ENCODE results near the gene ECSIT.
A peak's percentile ranks its signal among the peaks of the same experiment; 100 is the strongest.

Gene ECSIT

DNA sequence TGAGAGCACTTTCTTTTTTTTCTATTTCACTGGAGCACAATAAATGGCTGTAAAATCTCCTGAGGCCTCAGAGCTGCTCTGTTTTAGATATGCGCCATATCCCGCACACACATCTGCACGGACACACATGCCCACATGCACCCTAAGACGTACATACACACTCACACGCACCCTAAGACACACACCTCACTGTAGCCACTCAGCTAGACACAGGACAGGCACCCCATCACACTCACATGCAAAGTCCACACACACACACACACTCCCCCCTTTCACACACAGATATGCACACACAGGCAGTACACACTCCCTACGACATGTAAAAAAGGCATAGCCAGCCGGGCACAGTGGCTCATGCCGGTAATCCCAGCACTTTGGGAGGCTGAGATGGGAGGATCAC is 21.3 kb upstream of the ECSIT start:
- no peak for DNase-seq (ENCODE audit: low read depth in 3 of 3)

DNA sequence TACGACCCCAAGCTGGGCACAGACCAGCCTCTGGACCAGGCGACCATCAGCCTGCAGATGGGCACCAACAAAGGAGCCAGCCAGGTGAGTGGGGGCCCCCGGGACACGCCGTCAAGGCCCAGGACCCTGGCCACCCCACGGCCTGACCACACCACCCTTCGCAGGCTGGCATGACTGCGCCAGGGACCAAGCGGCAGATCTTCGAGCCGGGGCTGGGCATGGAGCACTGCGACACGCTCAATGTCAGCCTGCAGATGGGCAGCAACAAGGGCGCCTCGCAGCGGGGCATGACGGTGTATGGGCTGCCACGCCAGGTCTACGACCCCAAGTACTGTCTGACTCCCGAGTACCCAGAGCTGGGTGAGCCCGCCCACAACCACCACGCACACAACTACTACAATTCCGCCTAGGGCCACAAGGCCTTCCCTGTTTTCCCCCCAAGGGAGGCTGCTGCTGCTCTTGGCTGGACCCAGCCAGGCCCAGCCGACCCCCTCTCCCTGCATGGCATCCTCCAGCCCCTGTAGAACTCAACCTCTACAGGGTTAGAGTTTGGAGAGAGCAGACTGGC is 20.5 kb upstream of the ECSIT start:
- no peak for DNase-seq (ENCODE audit: low read depth in 3 of 3)

DNA sequence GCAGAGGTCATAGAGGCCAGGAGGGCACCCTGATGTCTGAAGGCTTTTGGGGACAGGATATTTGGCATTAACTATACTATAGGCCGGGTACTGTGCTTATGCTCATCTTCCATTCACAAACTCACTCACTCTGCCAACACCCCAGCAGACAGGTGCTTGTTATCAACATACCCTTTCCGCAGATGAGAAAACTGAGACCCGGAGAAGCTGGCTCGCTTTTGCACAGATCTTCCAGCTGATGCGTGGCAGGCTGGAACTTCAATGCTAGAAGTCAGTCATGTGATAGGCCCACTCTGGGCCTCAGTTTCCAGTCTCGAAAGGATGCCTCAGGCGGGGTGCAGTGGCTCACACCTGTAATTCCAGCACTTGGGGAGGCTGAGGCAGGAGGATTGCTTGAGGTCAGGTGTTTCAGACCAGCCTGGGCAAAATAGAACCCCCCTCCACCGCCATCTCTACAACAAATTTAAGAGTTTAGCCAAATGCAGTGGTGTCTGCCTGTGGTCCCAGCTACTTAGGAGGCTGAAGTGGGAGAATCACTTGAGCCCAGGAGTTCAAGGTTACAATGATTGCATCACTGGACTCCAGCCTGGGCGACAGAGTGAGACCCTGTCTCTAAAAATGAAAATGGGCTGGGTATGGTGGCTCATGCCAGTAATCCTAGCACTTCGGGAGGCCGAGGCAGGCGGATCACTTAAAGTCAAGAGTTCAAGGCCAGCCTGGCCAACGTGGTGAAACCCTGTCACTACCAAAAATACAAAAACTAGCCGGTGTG is 19.2 kb upstream of the ECSIT start:
- DNase-seq (ENCODE audit: low read depth in 3 of 3) = no peak

DNA sequence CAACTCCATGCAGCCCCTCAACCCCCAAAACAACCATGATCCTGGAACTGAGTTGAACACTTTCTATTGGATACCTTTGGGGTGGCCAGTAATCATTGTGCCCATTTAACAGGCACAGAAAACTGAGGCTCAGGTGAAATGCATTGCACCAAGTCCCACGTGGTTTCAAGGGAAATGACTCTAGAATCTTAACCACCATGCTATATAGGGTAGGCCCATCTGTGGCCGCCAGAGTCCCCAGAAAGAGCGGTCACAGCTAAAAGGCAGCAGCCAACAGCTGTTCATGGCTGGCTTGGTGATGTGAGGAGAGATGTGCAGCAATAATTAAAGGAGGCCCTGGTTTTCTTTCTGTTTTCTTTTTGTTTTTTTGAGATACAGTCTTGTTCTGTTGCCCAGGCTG is 12.3 kb upstream of the ECSIT start:
- DNase-seq (ENCODE audit: low read depth in 3 of 3) = no peak

DNA sequence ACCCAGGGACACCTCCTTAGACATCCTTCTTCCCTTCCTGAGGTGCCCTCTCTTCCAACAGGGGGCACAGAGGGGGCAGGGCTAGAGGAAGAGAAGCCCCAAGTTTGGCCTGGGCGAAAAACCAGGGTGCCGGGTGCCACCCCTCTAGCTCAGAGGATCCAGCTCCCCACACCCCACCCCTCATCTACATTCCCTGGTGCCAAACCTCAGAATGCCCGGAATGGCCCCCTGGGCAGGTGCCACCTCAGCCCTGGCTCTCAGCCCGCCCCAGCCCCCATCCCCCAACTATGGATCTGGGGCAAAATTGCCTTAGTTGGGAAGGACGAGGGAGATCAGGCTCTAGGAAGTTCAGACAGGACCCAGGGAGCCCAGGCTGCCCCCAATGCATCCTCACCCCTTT is 11.7 kb upstream of the ECSIT start:
- no peak for DNase-seq (ENCODE audit: low read depth in 3 of 3)

DNA sequence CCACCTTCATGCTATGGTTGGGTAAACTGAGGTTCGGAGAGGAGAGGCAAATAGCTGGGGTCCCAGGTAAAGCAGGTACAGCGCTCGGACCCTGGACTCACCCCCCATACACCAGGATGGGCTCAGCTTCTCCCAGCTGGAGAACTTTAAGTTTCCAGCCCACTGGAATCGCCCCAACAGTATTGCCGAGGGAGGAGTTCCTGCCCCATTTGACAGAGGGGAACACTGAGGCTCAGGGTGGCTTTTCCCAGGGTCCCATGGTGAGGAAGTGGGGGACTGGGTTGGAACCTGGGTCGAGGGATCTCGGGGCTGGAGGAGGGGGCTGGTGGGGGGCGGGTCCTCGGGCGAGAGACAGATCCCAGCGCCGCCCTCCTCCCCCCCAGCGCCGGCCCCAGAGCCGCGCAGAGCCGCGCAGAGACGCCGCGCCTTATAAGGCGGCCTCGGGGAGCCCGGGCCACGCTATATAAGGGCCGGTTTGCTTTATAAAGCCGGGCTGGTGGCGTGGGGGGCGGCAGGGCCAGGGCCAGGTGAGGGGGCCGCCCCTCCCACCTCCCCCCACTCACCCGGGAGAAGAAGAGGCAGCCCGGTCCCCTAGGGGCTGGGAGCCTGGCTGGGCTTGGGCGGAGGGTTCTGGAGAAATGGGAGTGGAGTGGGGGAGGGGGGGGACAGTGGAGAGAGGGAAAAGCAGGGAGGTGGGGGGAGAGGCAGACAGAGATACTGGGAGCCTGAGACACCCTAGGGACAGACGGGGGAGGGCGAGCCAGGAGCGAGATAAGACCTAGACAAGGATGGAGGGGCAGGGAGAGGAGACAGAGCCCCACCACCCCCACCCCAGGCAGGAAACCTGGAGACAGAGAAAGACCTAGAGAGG is 10.8 kb upstream of the ECSIT start:
- DNase-seq (ENCODE audit: low read depth in 3 of 3) = no peak

DNA sequence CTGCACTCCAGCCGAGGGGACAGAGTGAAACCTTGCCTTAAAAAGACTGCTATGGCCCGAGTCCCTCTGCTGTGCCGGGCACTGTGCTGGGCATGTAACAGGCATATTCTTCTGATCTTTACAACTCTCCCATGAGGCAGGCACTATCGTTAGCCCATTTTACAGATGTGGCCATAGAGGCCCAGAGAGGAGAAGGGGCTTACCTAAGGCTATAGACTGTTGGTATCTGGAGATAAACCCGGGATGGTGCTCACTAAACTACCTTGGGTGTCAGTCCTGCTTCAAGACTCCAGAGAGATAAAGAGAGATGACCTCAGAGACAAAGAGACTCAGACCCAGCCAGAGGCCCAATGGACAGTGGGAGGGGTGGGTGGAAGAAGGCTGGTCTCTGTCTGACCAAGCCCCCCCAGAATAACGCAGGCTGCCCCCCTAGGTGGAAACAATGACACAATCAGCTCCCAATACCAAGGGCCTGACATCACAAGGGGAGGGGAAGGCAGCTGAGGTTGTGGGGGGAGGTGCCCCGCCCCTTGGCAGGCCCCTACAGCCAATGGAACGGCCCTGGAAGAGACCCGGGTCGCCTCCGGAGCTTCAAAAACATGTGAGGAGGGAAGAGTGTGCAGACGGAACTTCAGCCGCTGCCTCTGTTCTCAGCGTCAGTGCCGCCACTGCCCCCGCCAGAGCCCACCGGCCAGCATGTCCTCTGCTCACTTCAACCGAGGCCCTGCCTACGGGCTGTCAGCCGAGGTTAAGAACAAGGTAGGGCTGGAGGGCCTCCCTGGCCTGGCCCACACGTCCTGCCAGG is 9.5 kb upstream of the ECSIT start, which contains the start of gene CNN1:
TSS of gene CNN1 (plus strand) at position 620 of the 805 bp plus-strand sequence. CDS start at position 697, 77 bp downstream.
- DNase-seq (ENCODE audit: low read depth in 3 of 3) = no peak

DNA sequence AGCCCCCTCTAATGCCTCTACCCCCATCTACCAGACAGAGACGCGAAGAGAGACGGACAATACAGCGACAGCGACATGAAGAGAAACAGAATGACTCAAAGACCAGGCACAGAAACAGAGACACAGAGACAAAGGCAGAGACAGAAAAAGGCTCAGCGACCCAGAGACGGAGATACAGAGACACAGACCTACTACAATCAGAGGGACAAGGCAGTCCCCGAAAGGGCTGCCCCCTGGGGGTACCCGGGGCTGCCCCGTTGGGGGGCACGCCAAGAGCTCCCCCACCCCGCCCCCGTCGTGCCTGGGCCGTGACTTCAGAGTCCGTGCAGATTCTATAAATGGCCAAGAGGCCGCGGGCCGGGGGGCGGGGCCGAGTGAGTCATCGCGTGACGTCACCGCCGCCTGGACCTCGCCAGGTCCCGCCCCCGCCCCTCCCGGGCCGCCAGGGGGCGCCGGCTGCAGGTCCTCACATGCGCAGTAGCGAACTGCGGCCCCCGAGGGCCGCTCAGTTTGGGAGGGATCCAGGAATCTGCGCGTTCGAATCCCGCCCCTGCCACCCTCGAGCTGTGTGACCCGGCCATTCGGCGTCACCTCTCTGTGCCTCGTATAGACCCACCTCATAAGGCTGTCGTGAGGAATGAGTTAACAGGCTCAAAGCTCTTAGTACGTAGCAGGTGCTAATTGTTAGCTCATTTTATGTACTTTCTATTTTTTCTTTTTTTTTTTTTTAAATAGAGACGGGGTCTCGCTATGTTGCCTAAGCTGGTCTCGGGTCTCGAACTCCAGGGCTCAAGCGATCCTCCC is 7.1 kb upstream of the ECSIT start:
- peak; percentile 79 to 84 (median 84) for DNase-seq (ENCODE audit: low read depth in 3 of 3)

DNA sequence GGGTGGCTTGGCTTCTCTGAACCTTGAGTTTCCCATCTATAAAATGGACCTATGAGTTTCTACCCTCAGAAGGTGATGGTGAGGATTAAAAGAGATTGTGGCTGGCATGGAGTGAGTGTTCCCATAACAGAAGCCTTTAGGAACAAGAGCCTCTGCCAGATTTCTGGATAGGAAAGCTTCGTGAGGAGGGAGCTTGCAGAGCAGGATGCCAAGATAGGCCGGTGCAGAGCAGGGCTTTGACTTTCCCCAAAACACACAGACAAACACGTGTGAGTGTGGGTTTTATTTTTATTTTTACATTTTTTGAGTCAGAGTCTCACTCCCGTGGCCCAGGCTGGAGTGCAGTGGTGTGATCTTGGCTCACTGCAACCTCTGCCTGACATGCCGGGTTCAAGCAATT is 6.0 kb upstream of the ECSIT start:
- no peak for DNase-seq (ENCODE audit: low read depth in 3 of 3)

DNA sequence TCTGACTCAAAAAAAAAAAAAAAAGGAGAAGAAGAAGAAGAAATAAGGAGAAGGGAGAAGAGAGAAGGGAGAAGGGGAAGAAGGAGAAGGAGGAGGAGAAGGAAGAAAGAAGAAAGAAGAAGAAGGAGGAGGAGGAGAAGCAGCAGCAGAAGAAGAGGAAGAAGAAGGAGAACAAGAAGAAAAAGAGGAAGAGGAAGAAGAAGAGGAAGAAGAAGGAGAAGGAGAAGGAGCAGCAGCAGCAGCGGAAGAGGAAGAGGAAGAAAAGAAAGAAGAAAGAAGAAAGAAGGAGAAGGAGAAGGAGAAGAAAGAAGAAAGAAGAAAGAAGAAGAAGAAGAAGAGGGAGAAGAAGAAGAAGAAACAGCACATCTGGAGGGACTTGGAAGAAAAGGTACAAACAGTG is 5.6 kb upstream of the ECSIT start:
- no peak for DNase-seq (ENCODE audit: low read depth in 3 of 3)

DNA sequence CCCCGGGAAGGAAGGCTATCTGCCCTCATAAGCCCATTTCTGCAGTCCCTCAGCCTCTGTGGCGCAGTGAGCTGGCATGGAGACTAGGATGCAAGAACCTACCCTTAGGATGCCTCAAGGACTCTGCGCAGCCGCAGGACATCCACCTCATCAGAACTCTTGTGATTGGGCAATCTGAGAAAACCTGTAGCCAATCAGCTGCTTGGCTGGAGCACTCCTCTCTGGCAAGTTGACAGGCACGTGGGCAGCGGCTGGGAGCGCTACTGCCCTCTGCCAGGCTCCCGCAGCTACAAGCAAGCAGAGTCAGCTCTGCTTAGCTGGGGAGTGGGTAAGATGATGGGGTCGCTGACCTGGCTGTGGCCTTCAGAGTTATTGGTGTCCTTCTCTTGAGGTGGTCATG is 1.5 kb upstream of the ECSIT start:
- DNase-seq (ENCODE audit: low read depth in 3 of 3) = peak; percentile 31 to 54 (median 41)

DNA sequence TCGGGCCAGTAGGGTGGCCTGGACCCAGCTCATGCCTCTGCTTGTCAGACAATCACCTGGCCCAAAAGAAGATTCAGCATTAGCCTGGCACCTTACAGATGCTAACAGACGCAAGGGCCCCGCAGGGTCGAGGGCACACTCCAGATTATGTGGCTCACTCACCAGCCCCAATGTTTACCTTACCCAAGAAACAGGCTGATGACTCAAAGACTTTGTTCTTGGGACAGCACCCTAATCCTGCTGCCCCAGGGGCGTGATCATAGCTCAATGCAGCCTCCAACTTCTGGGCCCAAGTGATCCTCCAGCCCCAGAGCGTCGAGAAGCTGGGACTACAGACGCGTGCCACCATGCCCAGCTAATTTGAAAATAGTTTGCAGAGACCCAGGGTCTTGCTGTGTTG is 9.8 kb downstream of the ECSIT start:
- DNase-seq (ENCODE audit: low read depth in 3 of 3) = no peak

DNA sequence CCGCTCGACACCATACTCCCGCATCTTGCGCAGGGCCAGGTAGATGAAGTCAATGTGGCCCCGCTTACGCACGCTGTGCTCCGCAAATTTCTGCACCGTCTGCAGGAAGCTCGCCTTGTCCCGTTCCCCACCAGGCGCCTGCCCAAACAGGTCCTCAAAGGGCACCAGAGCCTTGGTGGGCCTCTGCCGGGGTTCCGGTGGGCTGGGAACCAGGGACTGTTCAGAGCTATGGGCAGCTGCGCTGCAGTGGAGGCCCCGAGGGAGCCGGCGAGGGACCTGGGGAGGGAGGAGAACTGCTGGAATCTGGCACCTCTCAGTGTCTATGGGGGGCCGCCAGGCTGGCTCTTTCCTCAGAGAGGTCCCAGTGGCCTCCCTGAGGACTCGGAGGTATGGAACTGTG is 15.0 kb downstream of the ECSIT start:
- DNase-seq (ENCODE audit: low read depth in 3 of 3) = no peak

DNA sequence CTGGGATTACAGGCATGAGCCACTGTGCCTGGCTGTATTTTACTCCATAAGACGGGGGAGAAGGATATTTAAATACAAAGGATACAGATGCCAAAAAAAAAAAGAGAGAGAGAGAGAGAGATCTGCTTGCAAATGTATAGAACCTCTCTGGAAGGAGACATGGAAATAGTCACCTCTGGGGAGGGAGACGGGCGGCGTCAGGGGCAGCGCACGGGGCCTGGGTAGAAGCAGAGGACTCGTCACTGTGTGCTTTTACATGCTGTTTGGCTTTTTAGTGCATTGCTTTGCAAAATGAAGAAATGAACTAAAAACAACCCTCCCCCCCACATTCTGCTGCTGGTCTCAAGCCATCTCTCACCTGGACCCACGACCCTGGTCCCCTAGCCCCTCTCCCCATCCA is 18.5 kb downstream of the ECSIT start:
- DNase-seq (ENCODE audit: low read depth in 3 of 3) = no peak

DNA sequence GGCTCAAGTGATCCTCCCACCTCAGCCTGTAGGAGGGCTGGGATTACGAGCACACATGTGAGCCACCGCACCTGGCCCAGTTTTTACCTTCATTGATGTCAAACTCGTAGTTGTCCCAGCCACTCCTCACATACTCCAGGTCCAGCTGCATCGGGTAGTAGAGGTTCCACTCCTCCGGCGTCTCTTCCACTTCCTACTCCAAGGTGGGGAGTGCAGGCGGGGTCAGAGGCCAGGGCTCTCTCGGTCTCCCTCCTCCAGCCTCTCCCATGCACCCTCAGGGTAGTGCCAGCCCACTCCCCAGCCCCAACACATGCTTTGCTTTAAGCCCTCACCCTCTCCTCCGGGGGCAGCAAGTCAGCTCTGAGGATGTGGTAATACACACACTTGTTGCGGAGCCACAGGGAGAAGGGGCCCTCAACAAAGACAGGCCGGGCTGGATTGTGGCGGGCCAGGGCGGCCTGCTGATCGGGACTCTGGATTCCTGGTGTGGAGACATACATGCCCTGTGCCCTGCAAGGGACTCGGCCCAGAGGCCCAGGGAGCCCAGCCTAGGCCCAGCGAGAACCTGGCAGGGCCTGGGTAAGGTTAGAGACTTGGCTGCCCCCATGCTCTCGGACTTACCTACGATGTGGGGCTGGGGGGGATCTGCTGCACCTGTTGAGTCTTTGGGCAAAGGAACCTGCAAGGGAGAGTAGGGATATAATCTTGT is 21.4 kb downstream of the ECSIT start:
- no peak for DNase-seq (ENCODE audit: low read depth in 3 of 3)

DNA sequence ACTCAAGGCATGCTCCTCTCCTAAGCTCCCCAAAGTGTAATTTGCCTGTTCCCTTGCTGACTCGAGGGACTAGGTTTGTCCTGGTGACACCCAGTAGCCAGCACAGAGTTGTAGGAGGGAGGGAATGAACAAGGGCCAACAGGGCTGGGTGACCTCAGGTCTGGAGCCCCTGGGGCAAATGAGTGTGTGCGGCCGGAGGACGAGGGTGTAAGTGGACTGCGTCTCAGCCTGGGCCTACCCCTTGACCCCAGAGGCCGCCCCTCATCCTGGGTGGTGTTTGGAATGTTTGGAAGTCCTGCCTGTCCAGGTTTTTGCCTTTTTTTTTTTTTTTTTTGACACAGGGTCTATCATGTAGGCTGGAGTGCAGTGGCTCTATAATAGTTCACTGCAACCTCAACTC is 22.0 kb downstream of the ECSIT start:
- DNase-seq (ENCODE audit: low read depth in 3 of 3) = no peak

DNA sequence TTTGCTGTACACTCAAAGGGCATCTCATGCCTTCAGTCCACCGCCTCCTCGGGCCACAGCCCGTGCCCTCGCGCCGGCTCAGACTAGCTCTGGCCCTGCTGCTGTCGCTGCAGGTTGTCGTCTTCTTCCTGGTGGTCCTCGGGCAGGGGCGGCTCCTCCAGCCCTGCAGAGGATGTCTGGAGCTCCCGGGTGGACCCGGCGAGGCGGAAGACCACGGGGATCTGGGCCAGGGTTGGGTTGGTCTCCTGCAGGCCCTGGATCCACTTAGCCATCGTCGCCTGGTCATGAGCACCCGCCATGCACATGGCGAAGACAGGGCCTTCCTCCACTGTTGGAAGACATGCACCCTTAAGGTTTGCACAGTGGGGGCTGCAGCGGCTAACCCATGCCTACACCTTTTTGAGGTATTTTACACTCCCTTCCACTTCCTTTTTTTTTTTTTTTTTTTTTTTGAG is 22.8 kb downstream of the ECSIT start:
- no peak for DNase-seq (ENCODE audit: low read depth in 3 of 3)

DNA sequence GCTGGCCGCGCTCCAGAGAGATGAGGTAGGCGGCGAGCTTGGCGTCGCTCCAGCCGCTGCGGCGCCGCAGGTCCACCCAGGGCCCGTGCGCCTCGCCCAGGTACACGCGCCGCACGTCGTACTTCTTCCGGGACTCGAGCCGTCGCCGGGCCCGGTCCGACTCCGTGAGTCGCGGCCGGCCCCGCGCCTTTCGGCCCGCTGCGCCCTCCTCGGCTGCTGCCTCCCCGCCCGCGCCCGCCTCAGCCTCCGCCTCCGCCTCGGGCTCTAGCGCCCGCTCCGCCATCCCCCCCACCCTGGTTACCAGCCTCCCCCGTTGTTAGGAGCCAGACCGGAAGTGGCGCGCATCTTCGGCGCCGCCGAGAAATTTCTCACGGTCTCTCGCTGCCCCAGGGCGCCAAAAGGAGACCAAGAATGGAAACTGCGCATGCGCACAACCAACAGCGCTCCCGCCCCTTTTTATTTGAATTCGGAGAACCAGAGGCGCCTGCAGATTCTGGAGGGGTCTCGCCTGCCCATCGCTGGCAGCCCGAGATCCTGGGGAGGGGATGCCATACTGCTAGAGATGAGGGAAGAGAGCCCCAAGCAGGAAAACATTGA is 23.3 kb downstream of the ECSIT start, which contains the start of gene ZNF653:
TSS of gene ZNF653 (minus strand) at position 336 of the 597 bp plus-strand sequence. CDS start at position 283, 53 bp downstream.
- peak; percentile 89 to 94 (median 90) for DNase-seq (ENCODE audit: low read depth in 3 of 3)

DNA sequence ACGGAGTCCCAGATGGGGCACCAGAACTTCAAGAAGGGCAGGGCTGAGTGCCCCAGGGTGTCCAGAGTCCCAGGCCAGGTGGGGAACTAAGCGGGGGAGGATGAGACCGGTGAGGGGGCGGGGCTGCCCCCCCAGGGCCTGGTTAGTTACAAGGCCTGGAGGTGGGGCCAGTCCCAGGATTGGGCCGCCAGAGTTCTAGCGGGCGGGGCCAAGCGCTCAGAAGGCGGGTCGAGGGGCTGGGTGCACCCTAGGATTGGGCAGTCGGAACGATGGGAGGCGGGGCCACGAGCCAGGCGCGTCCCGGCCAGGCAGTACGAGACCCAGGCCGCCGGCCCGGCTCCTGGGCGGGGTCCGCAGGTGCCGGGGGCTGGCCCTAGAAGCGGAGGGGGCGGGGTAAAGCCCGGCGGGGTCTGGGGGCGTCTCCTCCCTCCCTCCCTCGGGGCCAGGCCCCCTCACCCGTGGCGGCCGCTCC is 23.9 kb downstream of the ECSIT start:
- peak; percentile 95 to 98 (median 96) for DNase-seq (ENCODE audit: low read depth in 3 of 3)

All from stimulated activated CD4-positive, alpha-beta T cell treated with anti-CD3 and anti-CD28 coated beads, TNF-alpha, amount 100 ng/mL, for 48 hours (primary cell).